Forelimb muscle (tissue), 1 donor: ENCODE data around the gene PERM1. TPM values are rescaled to one million over a fixed set of nuclear protein-coding genes. Genes with fewer than 3 reads are reported as not detected.
"Not testable (repeated sequence)": the region's sequence is repeated elsewhere in the genome, so short reads cannot be mapped to it uniquely, and the experiment has no call there.

Experiments
- DNase-seq: peaks from one replicate; pipeline ENCODE4 v3.0.0-alpha.2; 2013; ENCODE audit warnings: low read depth
- polyA plus RNA-seq: library from polyadenylated mRNA; unstranded; fragments of 120-200 nt; gene quantifications from one replicate; pipeline ENCODE4 v1.2.1, GENCODE V29; 2013; ENCODE audit not compliant: insufficient read length

PERM1 gene
- polyA plus RNA-seq, 1 donor, result 3.3 TPM

GRCh38 chr1:946811-947210 lies 35.1 kb downstream of the PERM1 start:
- DNase-seq, result not testable (repeated sequence)

- no peak for DNase-seq
These were observed 36.0 kb downstream of the PERM1 start for GRCh38 chr1:945688-946556.

GRCh38 chr1:944341-945325 lies 37.3 kb downstream of the PERM1 start:
- no peak for DNase-seq

- no peak for DNase-seq
These were observed 38.1 kb downstream of the PERM1 start for GRCh38 chr1:943545-944340.

- DNase-seq, result no peak
These were observed 38.9 kb downstream of the PERM1 start for GRCh38 chr1:942864-943533.

GRCh38 chr1:942411-942821 lies 39.5 kb downstream of the PERM1 start:
- no peak for DNase-seq

GRCh38 chr1:941588-942383 lies 40.1 kb downstream of the PERM1 start:
- DNase-seq, result peak; percentile 34

GRCh38 chr1:941015-941587 lies 40.8 kb downstream of the PERM1 start:
- no peak for DNase-seq

- DNase-seq, result no peak
These were observed 41.5 kb downstream of the PERM1 start for GRCh38 chr1:940107-941014.

GRCh38 chr1:939511-940106 lies 42.3 kb downstream of the PERM1 start:
- DNase-seq, result no peak

GRCh38 chr1:938711-939489 lies 43.0 kb downstream of the PERM1 start:
- no peak for DNase-seq

- no peak for DNase-seq
These were observed 43.7 kb downstream of the PERM1 start for GRCh38 chr1:938088-938683.

- no peak for DNase-seq
These were observed 44.4 kb downstream of the PERM1 start for GRCh38 chr1:937521-937920.

GRCh38 chr1:936348-937264 lies 45.3 kb downstream of the PERM1 start:
- DNase-seq, result no peak

- DNase-seq, result no peak
These were observed 46.1 kb downstream of the PERM1 start for GRCh38 chr1:935751-936231.
